ENCODE measurements around the gene KLHL29. TPM values are rescaled to one million over a fixed set of nuclear protein-coding genes. Genes with fewer than 3 reads are reported as not detected.

The KLHL29 gene
- total and polyA plus RNA-seq, 2 experiments from 2014 or later: 5.6 to 11.0 TPM

DNA sequence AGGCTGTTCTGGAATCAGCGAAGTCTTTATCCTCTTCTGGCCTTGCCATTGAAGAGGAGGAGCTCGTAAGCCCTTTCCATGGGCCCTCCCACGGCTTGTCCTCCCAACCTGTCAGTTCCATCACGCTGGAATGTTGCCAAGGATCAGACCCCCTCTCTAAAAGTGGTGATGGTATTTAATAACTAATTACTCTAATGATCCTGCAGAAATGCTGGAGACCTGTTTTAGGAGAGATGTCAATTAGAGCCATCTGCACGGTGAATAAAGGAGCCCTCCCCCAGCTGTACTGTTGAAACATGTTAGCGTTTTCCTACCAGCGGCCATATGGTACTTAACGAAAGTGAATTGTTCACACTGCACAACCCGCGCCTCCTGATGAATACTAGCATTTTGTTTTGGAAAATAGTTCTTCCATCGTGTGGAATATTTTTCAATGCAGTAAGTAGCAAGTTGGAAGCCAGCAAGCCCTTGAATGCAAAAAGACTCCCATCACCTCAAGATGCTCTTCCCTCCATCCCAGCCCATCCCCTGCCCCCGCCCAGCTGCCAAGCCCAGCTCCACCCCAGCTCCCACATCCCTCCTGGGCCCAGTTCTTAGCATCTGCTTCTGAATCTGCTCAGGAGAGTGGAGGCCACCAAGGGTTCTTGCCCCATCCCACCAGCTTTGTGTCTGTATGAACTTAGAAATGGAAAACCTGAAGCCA is 145.4 kb downstream of the KLHL29 start:
- H3K36me3 ChIP-seq: no peaks in the 10 kb centered on the region
- DNase-seq (ENCODE audit: low read depth in 1 of 2, low spot score in 1 of 2): no peak
- no peaks in the 10 kb centered on the region for H3K9me3 ChIP-seq (ENCODE audit: low read depth)
- H3K27me3 ChIP-seq: no peaks in the 10 kb centered on the region
- H3K4me3 ChIP-seq: no peak overlapping the region
- TF ChIP-seq, protein P1, sequence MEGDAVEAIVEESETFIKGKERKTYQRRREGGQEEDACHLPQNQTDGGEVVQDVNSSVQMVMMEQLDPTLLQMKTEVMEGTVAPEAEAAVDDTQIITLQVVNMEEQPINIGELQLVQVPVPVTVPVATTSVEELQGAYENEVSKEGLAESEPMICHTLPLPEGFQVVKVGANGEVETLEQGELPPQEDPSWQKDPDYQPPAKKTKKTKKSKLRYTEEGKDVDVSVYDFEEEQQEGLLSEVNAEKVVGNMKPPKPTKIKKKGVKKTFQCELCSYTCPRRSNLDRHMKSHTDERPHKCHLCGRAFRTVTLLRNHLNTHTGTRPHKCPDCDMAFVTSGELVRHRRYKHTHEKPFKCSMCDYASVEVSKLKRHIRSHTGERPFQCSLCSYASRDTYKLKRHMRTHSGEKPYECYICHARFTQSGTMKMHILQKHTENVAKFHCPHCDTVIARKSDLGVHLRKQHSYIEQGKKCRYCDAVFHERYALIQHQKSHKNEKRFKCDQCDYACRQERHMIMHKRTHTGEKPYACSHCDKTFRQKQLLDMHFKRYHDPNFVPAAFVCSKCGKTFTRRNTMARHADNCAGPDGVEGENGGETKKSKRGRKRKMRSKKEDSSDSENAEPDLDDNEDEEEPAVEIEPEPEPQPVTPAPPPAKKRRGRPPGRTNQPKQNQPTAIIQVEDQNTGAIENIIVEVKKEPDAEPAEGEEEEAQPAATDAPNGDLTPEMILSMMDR (IDR thresholded peaks at IDR 0.05; ENCODE audit: low read depth, low read length): no peak
- H3K27ac ChIP-seq: no peak overlapping the region
- H3K4me1 ChIP-seq (ENCODE audit: low read depth): peaks cover 11% of the 10 kb centered on the region

DNA sequence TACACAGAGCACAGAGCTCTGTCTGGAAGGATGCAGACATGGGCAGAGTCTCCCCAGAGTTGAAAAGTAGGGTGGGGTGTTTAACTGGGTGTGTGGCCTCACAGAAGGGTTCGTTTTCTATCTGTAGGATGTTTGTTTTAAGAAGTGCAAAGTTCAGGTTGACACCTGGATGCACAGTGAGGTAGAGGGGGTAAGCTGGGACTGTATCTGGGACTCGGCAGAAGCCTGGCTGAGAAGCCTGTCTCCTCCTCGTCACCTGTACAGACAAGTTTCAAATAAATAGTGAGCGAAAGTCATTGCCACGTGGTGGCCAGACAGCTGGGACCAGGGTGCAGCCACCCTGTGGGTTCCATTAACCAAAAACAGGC is 145.9 kb downstream of the KLHL29 start:
- H3K4me3 ChIP-seq: no peak overlapping the region
- no peak overlapping the region for H3K27ac ChIP-seq
- H3K36me3 ChIP-seq: no peaks in the 10 kb centered on the region
- peaks cover 11% of the 10 kb centered on the region for H3K4me1 ChIP-seq (ENCODE audit: low read depth)
- H3K27me3 ChIP-seq: no peaks in the 10 kb centered on the region
- DNase-seq (ENCODE audit: low read depth in 1 of 2, low spot score in 1 of 2): no peak
- TF ChIP-seq, protein P1 (IDR thresholded peaks at IDR 0.05; ENCODE audit: low read depth, low read length): no peak
- no peaks in the 10 kb centered on the region for H3K9me3 ChIP-seq (ENCODE audit: low read depth)

DNA sequence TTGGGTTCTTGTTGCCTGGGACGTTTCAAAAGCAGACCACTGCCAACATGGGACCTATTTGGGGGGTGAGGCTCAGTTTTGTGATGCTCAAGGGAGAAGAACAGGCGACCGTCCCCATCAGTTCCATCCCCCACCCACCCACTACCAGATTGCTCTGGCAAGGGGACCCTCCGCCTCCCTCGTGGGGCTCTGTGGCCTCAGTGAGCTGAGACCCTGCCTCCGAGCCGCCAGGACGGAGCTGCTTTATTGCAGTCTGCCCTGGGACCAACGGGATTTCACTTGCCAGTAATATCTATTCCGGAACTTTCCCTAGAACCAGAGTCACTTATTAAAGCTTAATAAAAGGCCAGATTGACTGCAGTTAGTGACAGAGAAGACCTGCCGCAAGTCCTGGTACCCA is 146.3 kb downstream of the KLHL29 start:
- DNase-seq (ENCODE audit: low read depth in 1 of 2, low spot score in 1 of 2): no peak
- Histone ChIP-seq H3K27me3 (no peaks in the 10 kb centered on the region), H3K9me3 (ENCODE audit: low read depth) (no peaks in the 10 kb centered on the region), H3K4me1 (ENCODE audit: low read depth) (peaks cover 11% of the 10 kb centered on the region), H3K27ac (no peak overlapping the region), H3K36me3 (no peaks in the 10 kb centered on the region), H3K4me3 (no peak overlapping the region)
- TF ChIP-seq, protein P1 (IDR thresholded peaks at IDR 0.05; ENCODE audit: low read depth, low read length): no peak

DNA sequence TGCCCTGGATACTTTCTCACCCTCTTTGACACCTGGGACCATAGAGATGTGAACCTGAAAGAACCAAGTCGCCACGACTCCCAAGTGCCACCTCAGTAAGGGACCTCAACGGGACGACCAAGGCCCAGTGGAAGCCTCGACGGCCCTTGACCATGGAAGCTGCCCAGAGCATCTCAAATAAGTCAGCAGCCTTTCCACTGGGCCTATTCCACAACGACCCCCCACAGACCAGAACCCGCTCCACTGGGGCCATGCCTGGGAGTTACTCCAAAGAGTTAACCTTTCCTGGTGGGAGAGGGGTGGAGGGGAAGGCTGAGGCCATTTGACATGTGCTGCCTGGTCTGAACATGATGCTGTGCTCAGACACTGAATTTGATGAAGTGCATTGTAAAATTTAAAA is 146.9 kb downstream of the KLHL29 start:
- Histone ChIP-seq H3K27ac (no peak overlapping the region), H3K27me3 (no peaks in the 10 kb centered on the region), H3K4me3 (no peak overlapping the region), H3K36me3 (no peaks in the 10 kb centered on the region), H3K4me1 (ENCODE audit: low read depth) (peaks cover 11% of the 10 kb centered on the region), H3K9me3 (ENCODE audit: low read depth) (no peaks in the 10 kb centered on the region)
- TF ChIP-seq, protein P1 (IDR thresholded peaks at IDR 0.05; ENCODE audit: low read depth, low read length): no peak
- DNase-seq (ENCODE audit: low read depth in 1 of 2, low spot score in 1 of 2): no peak

DNA sequence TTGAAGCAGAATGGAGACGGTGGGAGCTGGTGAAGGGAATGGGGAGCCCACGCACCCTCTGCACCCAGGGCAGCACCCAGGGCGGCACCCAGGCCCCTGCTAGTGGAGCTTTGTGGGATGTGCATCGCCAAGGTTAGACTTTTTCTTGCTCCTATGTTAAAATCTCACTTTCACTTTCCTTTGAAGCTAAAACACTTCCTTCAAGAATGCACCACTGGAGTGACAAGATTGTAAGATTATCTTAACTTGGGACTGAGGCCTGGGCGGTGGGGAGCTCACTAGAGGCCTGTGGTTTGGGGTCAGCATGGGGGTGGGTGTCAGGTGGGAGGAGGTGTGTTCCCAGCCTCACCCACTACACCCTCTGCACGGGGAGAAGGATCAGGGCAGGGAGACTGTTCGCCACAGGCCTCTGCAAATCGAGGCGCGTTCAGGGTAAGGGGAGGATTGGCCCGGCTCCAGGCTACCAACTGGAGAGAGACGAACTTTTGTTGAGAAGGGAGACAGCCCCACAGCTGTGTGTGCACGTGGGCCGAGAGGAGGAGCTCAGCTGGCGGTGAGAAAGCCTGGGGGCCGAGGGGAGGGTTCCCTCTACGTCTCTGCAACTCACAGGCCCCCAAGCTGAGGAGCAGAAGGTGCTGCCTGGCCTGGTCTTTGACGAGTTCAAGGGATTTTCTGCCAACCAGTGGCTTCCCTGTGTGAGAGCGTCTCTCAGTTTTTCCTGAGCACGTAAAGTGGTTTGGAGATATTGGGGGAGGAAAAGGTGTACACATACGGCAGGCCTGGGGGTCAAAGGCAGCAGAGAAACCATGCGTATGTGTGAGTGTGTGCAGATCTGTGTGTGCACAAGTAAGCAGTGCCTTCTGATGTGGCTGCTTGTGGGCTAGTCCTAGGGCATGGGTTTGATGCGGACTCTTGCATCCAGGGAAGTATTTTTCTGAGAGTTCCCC is 147.7 kb downstream of the KLHL29 start:
- DNase-seq (ENCODE audit: low read depth in 1 of 2, low spot score in 1 of 2): peak in 1 of 2 donors; percentile 17
- H3K9me3 ChIP-seq (ENCODE audit: low read depth): no peaks in the 10 kb centered on the region
- TF ChIP-seq, protein P1 (IDR thresholded peaks at IDR 0.05; ENCODE audit: low read depth, low read length): no peak
- peaks cover 11% of the 10 kb centered on the region for H3K4me1 ChIP-seq (ENCODE audit: low read depth)
- no peak overlapping the region for H3K27ac ChIP-seq
- no peak overlapping the region for H3K4me3 ChIP-seq
- H3K27me3 ChIP-seq: no peaks in the 10 kb centered on the region
- H3K36me3 ChIP-seq: no peaks in the 10 kb centered on the region
